Cardiac fibroblast (primary cell): ENCODE data around the gene ATP8B1.

Experiments
- DNase-seq, 2 donors: peaks; one replicate each; pipeline versions ENCODE4 v3.0.0 to v3.0.0-alpha.2; 2010; ENCODE audit warnings: low read depth in 2 of 2
- H3K4me3 ChIP-seq, 2 donors: replicated peaks in 1 of 2; 1 replicate in 1 of 2; 2 replicates in 1 of 2; pipeline ENCODE4 v1.5.1; 2011; ENCODE audit warnings: low read depth in 2 of 2, low read length in 2 of 2, mild to moderate bottlenecking in 2 of 2, moderate library complexity in 1 of 2
- CTCF ChIP-seq: IDR thresholded peaks from one replicate; pipeline ENCODE4 v1.5.1; 2011; ENCODE audit warnings: low read depth, mild to moderate bottlenecking, low read length, inconsistent platforms

The ATP8B1 gene

GRCh38 chr18:57841568-57841967 lies 38.5 kb upstream of the ATP8B1 start:
- DNase-seq, result no peak
- no peak overlapping the region for H3K4me3 ChIP-seq
- no peak for TF ChIP-seq CTCF

GRCh38 chr18:57839942-57840381 lies 36.8 kb upstream of the ATP8B1 start:
- no peak for TF ChIP-seq CTCF
- DNase-seq, result peak; percentile 55 to 90
- no peak overlapping the region for H3K4me3 ChIP-seq

GRCh38 chr18:57837917-57838548 lies 34.9 kb upstream of the ATP8B1 start:
- H3K4me3 ChIP-seq, result no peak overlapping the region
- no peak for TF ChIP-seq CTCF
- peak; percentile 33 to 66 for DNase-seq

GRCh38 chr18:57836557-57836956 lies 33.4 kb upstream of the ATP8B1 start:
- no peak overlapping the region for H3K4me3 ChIP-seq
- no peak for DNase-seq
- no peak for TF ChIP-seq CTCF

- no peak for DNase-seq
- no peak overlapping the region for H3K4me3 ChIP-seq
- no peak for TF ChIP-seq CTCF
These were observed 32.8 kb upstream of the ATP8B1 start for GRCh38 chr18:57835904-57836303.

GRCh38 chr18:57834616-57835015 lies 31.5 kb upstream of the ATP8B1 start:
- H3K4me3 ChIP-seq, result no peak overlapping the region
- no peak for TF ChIP-seq CTCF
- peak in 1 of 2 donors; percentile 33 for DNase-seq

- peak; percentile 44 to 47 for DNase-seq
These were observed 30.5 kb upstream of the ATP8B1 start for GRCh38 chr18:57833441-57834101.

More at GRCh38 chr18:57833441-57834101, 30.5 kb upstream of the ATP8B1 start:
- TF ChIP-seq CTCF, result no peak
- H3K4me3 ChIP-seq, result no peak overlapping the region
